Activated T-cell treated with anti-CD3 and anti-CD28 coated beads for 1 hour (primary cell): ENCODE data around the gene ACTG2.
"Not testable (repeated sequence)": the region's sequence is repeated elsewhere in the genome, so short reads cannot be mapped to it uniquely, and the experiment has no call there.

ENCODE experiments used
- DNase-seq: peaks from one replicate; pipeline ENCODE4 v3.0.0-alpha.2; 2020; ENCODE audit warnings: low read depth

ACTG2 gene

GRCh38 chr2:73893764-73894474 lies 1.1 kb downstream of the ACTG2 start:
- no peak for DNase-seq

- no peak for DNase-seq
Observed at GRCh38 chr2:73894475-73894850, 1.7 kb downstream of the ACTG2 start.

GRCh38 chr2:73894877-73895276 lies 2.1 kb downstream of the ACTG2 start:
- DNase-seq, result no peak

- DNase-seq, result no peak
Observed at GRCh38 chr2:73895473-73895872, 2.7 kb downstream of the ACTG2 start.

GRCh38 chr2:73896362-73897239 lies 3.8 kb downstream of the ACTG2 start:
- DNase-seq, result peak; percentile 7

- no peak for DNase-seq
Observed at GRCh38 chr2:73897240-73897583, 4.4 kb downstream of the ACTG2 start.

- no peak for DNase-seq
Observed at GRCh38 chr2:73897934-73898333, 5.1 kb downstream of the ACTG2 start.

- DNase-seq, result no peak
Observed at GRCh38 chr2:73899801-73900336, 7.1 kb downstream of the ACTG2 start.

- no peak for DNase-seq
Observed at GRCh38 chr2:73901143-73901542, 8.3 kb downstream of the ACTG2 start.

GRCh38 chr2:73902284-73902683 lies 9.5 kb downstream of the ACTG2 start:
- no peak for DNase-seq

- DNase-seq, result no peak
Observed at GRCh38 chr2:73903313-73903712, 10.5 kb downstream of the ACTG2 start.

- DNase-seq, result not testable (repeated sequence)
Observed at GRCh38 chr2:73903949-73904613, 11.3 kb downstream of the ACTG2 start.

GRCh38 chr2:73904952-73905351 lies 12.1 kb downstream of the ACTG2 start:
- DNase-seq, result no peak

GRCh38 chr2:73906847-73907505 lies 14.2 kb downstream of the ACTG2 start:
- no peak for DNase-seq

GRCh38 chr2:73907840-73908452 lies 15.1 kb downstream of the ACTG2 start:
- peak; percentile 33 for DNase-seq

- no peak for DNase-seq
Observed at GRCh38 chr2:73908689-73909652, 16.2 kb downstream of the ACTG2 start.

GRCh38 chr2:73910873-73911547 lies 18.2 kb downstream of the ACTG2 start:
- DNase-seq, result no peak

- no peak for DNase-seq
Observed at GRCh38 chr2:73911548-73912208, 18.9 kb downstream of the ACTG2 start.

- DNase-seq, result no peak
Observed at GRCh38 chr2:73913414-73914054, 20.7 kb downstream of the ACTG2 start.
